ENCODE data around the gene PRLH.
A peak's percentile ranks its signal among the peaks of the same experiment; 100 is the strongest.

Gene PRLH

DNA sequence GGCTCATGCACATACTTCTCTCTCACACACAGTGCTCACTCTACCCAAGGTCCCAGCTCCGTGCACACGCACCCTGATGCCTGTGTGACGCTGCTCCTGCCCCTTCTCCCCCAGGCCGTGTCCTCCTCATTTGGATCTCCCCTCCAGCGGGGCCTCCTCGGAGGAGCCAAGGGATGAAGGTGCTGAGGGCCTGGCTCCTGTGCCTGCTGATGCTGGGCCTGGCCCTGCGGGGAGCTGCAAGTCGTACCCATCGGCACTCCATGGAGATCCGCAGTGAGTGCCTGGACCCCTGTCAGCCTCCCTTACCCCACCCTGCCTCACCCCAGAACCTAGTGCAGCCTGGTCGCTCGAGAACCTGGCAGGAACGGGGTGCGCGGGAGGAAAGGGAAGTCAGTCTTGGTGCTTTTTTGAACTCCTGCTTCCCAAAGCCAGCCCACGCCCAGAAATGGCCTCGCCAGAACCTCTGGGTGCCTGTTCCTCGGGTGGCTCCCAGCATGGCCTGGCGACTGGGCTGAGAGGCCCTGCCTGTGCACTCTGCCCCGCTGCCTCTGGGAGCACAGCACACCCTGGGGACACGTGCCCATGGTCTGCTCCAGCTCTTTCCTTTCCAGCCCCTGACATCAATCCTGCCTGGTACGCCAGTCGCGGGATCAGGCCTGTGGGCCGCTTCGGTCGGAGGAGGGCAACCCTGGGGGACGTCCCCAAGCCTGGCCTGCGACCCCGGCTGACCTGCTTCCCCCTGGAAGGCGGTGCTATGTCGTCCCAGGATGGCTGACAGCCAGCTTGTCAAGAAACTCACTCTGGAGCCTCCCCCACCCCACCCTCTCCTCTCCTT lies at the start of gene PRLH:
PRLH (plus strand) TSS at position 174 of the 835 bp plus-strand sequence; CDS start at position 174, 0 bp downstream.
- DNase-seq = no peak

DNA sequence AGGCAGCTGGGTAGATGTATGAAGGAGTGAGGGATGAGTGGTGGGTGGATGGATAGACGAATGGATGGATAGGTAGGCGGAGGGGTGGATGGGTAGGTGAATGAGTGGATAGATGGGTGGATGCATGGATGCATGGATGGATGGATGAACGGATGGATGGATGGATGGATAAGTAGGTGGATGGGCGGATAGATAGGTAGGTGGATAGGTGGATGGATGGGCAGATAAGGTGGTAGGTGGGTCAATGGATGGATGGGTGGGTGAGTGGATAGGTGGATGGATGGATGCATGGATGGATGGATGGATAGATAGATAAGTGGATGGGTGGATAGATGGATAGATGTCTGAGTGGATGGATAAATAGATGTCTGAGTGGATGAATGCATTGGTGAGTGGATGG lies 49.2 kb upstream of the PRLH start:
- DNase-seq = no peak

DNA sequence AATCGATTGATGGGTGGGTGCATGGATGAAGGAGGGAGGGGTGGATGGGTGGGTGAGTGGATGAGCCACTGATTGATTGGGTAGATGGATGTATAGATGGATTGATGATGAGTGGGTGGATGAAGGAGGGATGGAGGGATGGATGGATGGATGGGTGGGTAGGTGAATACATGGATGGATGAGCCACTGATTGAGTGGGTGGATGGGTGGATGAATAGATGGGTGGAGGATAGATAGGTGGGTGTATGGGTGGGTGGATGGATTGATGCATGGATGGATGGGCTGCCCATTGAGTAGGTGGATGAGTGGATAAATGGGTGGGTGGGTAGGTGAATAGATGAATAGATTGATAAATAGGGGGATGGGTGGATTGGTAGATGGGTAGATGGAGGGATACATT lies 48.4 kb upstream of the PRLH start:
- DNase-seq = no peak

DNA sequence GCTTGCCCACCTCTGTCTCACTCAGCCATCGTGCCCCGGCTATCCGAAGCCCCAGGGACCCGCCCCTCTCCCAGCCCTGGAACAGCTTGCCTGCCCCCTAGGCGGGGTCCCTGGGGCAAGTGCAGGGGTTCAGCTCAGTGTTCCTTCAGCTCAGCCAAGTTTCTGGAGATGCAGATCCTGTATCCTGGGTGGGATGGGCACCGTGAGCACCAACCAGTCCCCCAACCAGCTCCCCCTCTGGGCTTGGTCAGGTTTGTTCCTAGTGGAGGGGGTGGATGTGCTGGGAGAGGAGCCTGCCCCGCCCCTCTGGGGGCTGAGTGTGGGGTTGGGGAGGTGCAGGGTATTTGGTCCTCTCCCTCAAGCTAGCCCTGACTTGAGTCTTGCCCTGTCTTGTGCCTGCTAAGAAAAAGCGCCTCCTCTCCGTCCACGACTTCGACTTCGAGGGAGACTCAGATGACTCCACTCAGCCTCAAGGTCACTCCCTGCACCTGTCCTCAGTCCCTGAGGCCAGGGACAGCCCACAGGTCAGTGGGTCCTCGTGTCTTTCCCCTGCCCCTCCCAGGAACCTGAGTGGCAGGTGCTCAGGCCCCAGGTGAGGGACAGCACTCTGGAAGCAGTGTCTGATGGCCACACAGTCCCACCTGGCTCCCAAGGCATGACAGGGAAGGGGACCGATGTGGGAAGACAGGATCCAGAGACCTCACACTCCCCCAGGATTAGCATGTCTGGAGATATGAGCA lies 46.7 kb upstream of the PRLH start:
- DNase-seq = no peak

DNA sequence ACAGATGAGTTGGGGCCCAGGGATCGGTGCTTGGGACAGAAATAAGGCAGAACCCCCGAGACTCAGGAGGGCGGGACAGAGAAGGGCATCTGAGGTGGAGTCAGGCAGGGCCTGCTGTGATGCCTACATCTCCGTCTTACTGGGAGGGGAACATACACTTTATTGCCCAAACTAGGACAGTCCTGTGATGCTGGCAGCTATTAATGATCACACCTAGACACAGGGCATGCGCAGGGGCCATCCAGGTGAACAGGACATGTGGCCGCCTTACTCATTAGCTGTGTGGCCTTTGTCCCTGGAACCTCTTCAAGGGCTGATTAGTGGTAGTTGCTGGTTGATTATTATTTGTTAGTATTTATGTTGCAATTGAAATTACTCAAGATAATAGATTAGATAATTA lies 46.1 kb upstream of the PRLH start:
- DNase-seq = no peak

DNA sequence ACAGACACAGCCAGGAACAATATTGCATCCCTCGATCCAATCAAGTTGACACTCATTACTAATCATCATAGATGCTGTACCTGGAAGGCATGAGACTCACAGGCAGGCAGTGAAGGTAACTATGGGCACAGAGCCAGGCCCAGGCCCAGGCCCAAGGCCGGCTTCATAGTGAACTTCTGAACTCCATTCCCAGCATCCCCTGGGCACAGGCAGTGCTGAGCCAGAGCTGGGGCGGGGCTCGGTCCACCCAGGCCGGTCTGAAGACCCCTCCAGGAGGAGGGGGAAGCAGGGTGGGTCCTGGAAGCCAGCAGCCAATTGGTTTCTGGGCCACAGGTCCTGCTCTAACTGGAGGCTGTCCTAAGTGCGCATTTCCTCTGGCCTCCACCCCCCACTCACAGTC lies 41.7 kb upstream of the PRLH start:
- no peak for DNase-seq

DNA sequence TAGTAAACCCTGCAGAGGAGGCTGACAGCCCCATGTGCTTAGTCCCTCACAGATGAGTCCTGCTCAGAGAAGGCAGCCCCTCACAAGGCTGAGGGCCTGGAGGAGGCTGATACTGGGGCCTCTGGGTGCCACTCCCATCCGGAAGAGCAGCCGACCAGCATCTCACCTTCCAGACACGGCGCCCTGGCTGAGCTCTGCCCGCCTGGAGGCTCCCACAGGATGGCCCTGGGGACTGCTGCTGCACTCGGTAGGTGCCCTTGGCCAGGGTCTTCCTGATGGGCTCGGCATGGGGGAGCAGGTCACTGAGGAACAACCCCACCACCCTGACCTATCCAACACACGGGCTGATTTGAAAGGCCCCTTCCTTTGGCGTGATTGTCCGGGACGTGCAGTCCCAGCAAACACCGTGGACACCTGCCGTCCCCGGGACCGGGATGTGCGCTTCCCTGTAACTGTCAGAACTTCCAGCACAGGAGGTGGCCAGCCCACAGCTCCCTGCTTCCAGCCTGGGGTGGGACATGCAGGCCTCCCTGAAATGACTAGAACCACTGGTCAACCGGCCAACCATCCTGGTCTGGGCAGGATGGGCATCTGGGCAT lies 40.7 kb upstream of the PRLH start:
- no peak for DNase-seq

GRCh38 chr2:237527233-237527632 lies 39.1 kb upstream of the PRLH start:
- DNase-seq = no peak

- DNase-seq = no peak
Observed at GRCh38 chr2:237527766-237528165, 38.6 kb upstream of the PRLH start.

GRCh38 chr2:237529452-237530402 lies 36.6 kb upstream of the PRLH start:
- peak; percentile 7 for DNase-seq

- no peak for DNase-seq
Observed at GRCh38 chr2:237530472-237531433, 35.6 kb upstream of the PRLH start.

DNA sequence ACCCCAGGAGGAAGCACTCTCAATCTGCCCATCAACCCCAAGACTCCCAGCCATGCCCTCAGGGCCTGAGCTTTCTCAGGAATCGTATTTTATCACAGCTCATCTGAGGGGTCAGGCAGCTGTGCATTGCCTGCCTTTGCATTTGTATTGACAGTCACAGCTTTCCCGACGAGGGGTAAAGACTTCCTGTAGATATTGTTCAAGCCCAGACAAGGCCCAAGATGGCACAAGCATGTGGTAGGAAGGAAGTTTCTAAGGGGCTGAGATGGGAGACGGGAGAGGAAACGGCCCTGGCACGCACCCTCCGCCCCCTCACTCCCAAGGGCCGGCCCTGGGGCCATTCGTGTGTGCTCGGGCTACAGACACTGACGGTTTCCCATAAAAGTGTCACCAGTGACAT lies 34.2 kb upstream of the PRLH start:
- no peak for DNase-seq

- no peak for DNase-seq
Observed at GRCh38 chr2:237533668-237534161, 32.7 kb upstream of the PRLH start.

- DNase-seq = no peak
Observed at GRCh38 chr2:237534380-237534779, 32.0 kb upstream of the PRLH start.

DNA sequence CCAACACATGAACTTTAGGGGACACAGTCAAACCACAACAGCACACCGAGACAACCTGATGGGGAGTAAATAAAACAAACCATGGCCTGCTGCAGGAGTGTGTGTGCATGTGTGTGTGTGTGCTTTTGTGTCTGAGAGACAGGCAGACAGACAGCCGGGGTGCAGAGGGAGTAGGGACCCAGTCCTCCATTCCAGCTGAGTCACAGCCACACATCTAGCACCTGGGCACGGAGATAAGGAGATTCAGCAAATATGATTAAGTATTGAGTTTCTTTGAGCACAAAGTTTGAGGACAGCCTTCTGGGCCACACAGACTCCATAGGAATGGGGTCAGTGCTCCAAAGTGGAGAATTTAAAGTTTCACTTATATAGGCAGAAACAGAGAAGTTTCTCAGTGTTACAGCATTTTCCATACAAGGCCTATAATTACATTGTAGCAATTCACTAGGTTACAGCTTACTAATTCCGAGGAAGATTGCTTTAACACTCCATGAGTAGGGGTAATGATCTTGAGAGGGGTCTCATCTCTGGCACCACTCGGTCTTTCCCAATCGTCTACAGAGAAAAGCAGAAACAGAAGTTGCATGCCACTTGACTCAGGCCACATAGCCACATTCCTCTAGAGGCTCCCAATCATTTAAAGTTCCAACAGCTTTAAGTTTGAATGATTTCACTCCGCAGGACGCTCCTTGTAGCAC lies 30.8 kb upstream of the PRLH start:
- no peak for DNase-seq

GRCh38 chr2:237536083-237536415 lies 30.3 kb upstream of the PRLH start:
- DNase-seq = no peak

DNA sequence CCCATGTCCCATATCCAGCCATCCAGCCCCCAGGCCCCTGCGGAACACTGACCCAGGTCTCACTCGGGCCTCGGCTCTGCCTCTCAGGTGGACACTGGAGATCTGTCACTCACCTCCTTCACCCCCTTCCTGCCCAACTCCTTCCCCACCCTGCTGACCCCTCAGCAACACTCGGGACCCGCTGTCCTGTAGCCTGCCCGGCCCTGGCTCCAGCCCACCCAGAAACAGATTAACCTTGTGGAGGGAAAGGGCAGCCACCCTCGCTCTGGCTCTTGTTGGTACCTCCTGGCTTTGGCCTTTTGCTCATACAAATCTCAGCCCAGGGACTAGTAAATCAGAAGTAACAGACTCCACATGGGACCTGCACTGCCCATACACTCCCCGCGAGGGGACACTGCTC lies 29.8 kb upstream of the PRLH start:
- no peak for DNase-seq

DNA sequence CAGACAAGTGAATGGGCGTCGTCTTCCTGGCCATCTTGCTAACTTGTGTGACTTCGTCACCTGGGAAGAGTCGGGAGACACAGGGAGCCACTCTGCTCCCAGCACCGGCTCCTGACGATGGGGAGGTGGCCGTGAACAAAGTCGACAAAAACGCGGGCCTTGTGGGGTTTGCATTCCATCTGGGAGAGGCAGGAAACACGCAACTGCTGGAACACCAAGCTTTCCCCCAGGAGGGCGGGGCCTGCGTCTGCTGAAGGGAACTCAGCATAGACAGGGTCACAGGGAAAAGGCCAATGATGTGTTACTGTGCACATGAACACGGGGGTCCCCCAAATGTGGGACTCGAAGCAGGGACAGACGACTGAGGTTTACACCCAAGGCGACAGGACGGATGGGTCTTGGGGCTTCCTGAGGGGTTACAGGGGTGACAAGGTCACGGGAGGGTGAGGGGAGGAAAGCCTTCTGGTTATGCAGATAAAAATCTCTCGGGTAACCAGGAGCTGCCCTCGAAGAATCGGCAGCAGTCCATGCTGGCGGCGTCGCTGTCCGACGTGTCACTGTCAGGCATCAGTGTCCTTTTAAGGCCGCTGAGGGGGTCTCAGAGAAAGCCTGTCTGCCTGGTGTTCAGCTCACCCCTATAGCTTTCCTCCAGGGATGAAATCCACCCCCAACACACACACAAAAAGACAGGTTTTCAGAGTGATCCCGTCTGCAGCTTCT lies 28.2 kb upstream of the PRLH start:
- no peak for DNase-seq

DNA sequence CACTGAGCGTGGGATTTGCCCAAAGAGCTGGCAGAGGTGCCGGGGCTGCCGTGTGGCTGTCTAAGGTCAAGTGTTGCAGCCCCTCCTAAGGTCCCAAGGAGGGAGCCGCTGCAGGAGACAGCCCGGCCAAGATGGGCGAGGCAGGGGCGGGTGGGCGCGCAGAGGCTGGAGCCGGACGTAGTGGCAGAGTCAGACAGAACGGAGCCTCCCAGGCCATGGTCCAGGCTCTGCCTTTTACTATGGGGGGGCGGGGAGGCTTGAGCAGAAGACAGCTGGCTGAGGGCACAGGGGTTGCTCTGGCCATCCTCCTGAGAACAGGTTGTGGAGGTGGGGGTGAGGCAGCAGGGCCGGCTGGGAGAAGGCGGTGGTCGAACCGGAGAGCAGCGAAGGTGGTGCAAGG lies 27.5 kb upstream of the PRLH start:
- DNase-seq = no peak

DNA sequence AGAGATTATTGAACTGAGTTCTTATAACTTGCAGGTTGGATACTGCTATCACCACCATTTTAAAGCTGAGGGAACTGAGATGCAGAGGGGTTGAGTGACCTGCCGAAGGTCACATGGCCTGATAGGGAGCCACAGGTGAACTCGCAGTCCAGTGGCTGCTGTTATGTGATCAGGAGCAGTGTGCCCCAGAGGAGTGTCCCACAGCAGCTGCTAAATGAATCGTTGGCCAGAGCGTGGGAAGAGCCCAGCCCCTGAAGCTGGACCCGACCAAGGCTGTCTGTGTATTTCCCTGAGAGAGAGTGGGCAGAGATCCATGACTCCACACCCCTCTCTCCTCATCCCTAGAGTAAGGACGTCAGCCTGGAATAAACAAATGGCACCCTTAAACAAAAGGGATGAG lies 26.7 kb upstream of the PRLH start:
- no peak for DNase-seq

Measured in RPMI8226 (cell line).